Fibroblast of peridontal ligament (primary cell): ENCODE data around the gene CCDC82.
"Not testable (repeated sequence)": the region's sequence is repeated elsewhere in the genome, so short reads cannot be mapped to it uniquely, and the experiment has no call there.

Experiments used
- DNase-seq: peaks from one replicate; pipeline ENCODE4 v3.0.0-alpha.2; 2010; ENCODE audit errors: extremely low read depth

The CCDC82 gene

DNA sequence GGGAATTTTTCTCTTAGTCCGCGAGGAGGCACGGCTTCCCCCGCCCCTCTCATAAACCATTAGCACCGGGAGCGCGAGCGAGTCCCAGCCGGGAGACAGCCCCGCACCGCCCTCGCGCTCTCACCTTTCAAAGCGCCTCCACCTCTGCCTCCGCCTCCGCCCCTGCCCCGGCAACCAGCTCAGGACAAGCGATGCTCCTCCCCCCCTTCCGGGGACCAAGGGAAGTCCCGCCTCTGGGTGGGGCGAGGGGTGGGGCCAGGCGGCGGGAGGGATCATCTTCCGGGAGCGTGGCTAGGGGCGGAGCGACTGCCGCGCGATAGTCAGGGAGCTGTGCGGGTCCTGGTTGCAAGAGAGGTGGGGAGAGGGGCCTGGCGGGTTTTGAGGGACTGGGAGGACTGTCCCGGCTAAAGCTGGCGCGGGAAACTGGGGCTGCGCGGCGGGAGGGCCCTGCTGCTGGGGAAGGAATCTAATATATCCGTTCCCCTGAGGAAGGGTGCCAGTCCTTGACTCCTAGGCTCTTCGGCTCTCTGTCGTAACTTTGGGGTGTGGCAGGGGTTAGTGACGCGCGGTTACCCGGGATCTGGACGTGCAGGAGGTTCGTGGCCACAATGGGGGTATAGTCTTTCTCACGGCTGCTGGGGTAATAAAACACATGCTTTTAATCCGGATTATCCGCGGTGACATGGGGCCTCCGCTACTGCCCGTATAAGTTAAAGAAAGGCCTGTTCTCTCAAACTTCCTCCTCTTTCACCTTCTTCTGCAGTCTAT lies at the start of gene CCDC82, which contains the start of gene JRKL:
Gene CCDC82 (minus strand): TSS at position 193 of the 768 bp plus-strand sequence. CDS start 5,165 bp downstream, outside the sequence.
Gene JRKL (plus strand): TSS at position 294 of the 768 bp plus-strand sequence. CDS start 637 bp downstream, outside the sequence.
- peak; percentile 86 for DNase-seq

DNA sequence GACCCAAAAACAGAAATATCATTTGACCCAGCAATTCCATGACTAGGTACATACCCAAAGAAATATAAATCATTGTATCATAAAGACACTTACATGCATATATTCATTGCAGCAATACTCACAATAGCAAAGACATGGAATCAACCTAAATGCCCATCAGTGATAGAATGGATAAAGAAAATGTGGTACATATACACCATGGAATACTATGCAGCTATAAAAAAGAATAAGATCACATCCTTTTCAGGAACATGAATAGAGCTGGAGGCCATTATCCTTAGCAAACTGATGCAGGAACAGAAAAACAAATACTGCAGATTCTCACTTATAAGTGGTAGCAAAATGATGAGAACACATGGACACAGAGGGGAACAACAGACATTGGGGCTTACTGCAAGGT lies 42.9 kb upstream of the CCDC82 start:
- DNase-seq, result not testable (repeated sequence)

DNA sequence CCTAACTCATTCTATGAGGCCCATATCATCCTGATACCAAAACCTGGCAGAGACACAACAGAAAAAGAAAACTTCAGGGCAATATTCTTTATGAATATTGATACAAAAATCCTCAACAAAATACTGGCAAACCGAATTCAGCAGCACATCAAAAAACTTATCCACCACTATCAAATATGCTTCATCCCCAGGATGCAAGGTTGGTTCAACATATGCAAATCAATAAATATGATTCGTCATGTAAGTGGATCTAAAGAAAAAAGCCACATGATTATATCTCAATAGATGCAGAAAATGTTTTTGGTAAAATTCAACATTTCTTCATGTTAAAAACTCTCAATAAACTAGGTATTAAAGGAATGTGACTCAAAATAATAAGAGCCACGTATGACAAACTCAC lies 41.0 kb upstream of the CCDC82 start:
- no peak for DNase-seq

DNA sequence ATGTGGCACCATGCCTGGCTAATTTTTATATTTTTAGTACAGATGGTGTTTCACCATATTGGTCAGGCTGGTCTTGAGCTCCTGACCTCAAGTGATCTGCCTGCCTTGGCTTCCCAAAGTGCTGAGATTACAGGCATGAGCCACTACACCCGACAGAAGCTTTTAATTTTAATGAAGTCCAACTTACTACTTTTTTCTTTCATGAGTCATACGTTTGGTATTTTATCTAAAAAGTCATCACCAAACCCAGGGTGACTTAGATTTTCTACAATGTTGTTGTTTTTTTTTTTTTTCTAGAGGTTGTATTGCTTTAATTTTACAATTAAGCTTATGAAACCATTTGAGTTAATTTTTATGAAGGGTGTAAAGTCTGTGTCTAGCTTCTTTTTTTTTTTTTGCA lies 35.0 kb upstream of the CCDC82 start:
- peak; percentile 77 for DNase-seq

DNA sequence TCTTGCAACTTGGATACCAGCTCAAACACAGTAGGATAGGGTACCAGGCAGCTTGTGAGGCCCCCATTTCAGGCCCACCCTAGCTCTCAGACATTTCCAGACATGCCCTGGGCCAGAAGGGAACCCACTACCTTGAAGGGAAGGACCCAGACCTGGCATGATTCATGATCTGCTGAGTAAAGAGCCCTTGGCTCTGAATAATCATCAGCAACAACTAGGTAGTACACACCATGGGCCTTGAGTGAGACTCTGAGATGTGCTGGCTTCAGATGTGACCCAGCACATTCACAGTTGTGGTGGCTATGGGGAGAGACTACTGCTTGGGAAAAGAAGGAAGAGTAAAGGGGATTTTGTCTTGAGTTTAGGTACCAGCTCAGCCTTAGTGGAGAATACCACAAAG lies 23.7 kb upstream of the CCDC82 start:
- no peak for DNase-seq

DNA sequence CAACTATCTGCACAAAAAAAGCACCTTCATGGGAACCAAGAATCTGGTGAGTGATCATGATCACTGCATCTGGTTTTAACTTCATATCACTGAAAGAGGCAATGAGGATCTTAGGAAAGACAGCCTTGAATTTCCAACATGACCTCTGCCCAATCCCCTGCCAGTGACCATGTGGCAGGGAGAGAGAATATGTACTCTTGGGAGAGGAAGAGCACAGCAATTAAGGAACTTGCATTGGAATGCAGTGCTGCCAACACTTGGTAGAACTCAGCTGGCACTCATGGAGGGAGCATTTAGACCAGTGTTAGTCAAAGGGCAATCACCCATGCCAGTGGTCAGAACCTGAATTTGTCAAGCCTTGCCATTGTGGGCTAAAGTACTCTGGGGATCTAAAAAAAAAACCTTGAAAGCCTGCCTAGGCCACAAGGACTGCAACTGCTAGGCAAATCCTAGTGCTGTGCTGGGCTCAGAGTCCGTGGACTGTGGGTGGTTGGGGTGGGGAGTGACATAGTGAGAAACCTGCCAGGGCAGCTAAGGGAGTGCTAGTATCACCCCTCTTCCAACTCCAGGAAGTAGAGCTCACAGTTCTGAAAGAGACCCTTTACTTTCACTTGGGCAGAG lies 23.2 kb upstream of the CCDC82 start:
- no peak for DNase-seq

DNA sequence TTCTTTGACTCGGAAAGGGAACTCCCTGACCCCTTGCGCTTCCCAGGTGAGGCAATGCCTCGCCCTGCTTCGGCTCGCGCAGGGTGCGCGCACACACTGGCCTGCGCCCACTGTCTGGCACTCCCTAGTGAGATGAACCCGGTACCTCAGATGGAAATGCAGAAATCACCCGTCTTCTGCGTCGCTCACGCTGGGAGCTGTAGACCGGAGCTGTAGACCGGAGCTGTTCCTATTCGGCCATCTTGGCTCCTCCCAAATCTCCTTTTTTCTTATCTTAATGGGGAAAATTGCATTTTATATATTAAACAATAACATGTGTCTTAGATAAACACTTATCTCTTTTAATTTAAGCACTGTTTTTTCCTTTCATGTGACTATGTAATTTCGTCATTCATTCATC lies 21.7 kb upstream of the CCDC82 start:
- not testable (repeated sequence) for DNase-seq

DNA sequence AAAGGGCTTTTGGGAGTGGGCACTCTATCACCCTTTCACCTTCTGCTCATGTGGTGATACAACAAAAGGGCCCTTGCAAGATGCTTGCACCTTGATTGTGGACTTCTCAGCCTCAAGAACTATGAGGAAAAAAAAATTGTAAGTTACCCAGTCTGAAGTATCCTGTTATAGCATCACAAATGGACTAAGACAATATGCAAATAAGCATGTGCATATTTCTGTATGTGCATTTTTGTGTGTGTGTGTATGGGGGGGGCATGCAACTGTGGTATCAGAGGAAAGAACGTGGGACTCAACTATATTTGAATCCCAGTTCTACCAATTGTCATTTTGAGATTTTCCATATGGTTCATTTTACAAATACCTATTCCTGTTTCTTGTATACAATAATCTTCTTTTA lies 11.0 kb upstream of the CCDC82 start:
- no peak for DNase-seq

DNA sequence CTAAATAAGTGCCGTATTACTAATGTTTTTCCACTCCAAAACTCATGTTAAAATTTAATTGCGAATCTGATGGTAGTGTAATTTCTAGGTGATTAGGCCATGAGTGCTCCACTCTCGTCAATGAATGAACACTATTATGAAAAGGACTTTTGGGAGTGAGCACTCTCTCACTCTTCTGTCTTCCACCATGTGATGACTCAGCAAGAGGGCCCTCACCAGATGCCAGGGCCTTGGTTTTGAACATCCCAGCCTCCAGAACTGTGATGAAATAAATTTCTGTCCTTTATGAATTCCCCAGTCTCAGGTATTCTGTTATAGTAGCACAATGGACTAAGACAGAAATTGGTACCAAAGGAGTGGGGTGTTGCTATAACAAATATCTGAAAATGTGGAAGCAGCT lies 8.2 kb upstream of the CCDC82 start:
- no peak for DNase-seq

DNA sequence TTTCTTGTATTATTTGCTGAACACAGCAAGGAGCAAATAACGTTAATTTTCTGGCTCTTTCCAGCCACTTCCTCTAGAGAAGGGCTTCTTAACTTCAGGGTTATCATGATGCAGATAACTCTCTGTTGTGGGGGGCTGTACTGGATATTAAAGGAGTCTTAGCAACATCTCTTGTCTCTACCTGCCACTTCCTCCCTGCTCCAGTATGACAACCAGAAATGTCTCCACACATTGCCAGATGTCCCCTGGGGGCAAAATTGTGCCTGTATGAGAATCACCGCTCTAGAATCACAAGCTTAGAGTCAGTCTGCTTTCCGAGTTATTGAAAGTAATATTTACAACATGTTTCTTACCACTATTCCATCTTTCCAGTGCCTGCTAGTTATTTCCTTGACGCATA lies 6.9 kb upstream of the CCDC82 start:
- DNase-seq, result no peak

DNA sequence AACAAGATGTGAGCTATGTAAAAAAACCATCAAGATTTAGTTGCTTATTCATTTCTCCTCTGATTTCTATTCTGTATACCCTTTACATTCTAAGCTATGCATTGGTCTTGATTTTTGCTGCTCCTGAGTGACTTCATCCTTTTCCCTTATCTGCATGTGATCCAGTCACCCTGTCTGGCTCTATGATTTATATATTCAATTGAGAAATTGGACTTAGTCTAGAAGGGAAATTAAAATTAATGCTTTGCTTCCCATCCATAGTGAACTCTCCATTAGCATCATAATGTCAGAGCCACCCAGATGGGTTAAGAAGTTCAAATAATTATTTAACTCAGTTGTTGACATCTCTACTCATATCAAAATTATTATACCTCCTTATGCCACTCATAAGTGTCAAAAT lies 5.1 kb upstream of the CCDC82 start:
- no peak for DNase-seq

DNA sequence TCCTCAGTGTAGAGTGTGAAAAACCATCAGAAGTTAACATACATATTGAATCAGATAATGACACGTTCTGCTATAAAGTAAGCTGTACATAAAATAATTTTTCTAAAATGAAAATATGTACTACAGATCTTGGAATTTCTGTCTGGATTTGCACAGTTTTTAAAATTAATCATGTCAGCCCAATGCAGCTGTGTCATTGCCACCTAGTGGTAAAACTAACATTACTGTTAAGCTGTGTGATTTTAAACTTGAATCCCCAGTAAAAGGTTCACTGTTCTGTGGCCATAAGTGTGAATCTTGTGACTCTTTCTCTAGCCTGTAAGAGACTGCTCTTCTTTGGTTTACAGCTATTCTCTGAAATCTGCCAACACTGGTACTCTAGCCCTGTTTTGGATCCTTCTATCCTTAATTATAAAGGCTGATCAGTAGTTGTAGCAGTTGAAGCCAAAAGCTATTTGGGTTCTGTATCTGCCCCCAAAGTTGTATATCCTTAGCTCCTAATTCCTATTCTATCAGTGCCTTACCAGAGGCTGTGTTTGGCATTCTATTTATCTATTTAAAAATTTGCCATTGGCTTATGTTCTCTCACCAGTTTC lies 4.1 kb upstream of the CCDC82 start:
- DNase-seq, result peak; percentile 77

DNA sequence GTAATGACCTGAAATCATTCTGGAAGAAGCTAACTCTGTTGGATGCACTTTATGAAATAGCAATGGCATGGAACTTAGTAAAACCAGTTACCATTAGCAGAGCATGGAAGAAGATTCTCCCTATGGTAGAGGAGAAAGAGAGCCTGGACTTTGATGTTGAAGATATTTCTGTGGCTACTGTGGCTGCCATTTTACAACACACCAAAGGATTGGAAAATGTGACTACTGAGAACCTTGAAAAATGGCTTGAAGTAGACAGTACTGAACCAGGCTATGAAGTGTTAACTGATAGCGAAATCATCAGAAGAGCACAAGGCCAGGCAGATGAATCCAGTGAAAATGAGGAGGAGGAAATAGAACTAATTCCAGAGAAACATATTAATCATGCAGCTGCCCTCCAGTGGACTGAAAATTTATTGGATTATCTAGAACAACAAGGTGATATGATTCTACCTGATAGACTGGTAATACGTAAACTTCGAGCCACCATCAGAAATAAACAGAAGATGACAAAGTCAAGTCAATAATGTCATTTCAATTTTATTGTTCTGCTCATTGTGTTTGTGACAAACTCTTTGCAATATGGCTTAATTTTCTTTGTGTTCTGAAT lies 2.1 kb upstream of the CCDC82 start:
- DNase-seq, result no peak

DNA sequence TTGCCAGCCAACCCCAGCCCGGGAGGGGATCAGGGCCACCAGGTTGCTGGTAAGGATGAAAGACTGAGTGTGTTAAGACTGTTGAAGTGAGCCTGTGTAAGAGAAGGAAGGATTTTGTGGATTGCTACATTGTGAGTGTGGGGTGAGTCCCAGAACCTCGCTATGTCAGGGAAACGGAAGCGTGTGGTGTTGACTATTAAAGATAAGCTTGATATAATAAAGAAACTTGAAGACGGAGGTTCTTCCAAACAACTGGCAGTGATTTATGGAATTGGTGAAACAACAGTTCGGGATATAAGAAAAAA lies 728 bp upstream of the CCDC82 start:
- peak; percentile 48 for DNase-seq

DNA sequence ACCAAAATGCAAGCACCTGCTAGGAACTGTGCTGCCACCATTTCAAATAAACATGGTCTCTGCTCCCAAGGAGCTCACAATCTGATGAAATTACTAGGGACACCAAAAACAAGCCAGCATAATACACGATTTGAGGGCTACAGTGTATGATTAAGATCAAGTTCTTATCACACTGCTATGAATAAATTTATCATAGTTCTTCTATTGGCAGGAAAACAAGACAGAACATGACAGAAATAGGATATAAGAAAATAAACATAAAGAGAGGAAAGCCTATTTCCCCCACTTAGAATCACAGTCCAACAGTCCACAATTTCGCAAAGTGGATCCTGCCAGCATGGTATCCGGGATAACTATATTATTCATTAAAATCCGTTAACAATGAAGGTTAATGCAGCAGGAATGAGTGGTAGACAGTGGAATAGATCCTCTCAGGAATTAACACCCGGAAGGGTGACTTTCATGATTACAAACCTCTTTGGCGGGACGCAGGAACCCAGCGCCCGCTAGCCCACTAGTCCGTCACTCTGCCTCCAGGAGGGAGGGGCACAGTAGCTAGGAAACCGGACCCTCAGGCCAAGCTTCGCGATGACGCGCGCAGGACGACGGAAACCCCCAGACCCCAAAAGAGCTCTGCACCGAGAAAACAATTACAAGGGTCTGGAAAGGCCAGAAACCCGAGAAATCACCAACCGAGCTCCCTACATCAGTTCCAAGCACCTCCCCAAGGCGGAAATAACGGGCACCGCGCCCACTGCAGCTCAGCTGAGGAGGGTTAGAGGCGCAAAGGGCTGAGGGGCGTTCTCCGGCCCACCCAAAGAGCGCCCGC lies 607 bp downstream of the CCDC82 start:
- no peak for DNase-seq

DNA sequence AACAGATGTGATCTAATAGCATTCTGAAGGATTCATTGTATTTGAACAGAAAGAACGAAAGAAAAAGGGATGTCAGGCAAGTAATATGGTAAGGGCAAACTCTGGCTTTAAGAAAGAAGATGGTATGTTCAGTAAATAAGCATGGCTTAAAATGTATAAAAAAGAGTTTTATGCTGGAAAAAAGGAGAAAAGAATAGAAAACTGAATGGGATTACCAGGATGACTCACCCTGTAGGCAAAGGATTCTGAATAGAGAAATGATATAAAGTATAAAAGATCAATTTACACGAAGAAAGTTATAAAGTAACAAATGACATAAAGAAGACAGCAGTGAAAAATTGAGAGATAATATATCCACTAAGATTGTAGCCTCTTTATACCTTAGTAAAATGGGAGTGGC lies 4.5 kb downstream of the CCDC82 start:
- no peak for DNase-seq

DNA sequence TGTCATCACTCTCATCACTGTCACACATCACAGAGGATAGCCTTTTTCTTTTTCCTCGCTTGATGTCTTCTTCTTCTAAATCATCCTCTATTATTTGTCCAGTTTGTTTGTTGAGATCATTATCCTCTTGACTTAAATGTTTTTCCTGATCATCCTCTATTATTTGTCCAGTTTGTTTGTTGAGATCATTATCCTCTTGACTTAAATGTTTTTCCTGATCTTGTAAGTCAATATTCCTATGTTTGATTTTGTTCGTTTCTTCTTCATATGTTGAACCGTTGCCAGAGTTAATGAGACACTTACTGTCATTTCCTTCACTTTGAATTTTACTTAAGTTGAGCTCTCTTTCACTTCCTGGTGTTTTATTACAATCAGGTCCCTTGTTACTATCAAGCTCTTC lies 5.6 kb downstream of the CCDC82 start:
- DNase-seq, result no peak

DNA sequence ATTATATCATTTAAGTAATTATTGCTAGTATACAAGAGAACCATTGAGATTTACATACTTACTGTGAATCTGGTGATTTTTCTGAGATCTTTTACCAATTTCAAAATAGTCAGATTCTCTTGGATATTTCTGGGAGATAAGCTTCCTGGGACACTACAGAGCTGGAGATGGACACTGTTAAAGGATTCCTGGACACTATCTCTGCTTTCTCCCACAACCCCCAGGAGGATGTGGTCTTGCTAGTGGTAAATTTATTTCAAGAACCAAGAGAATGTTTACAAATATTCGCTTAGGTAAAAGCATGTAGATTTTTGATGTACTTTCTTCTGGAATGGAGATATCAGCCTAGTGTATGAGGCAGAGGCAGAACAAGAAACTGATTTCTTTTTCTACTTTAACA lies 12.9 kb downstream of the CCDC82 start:
- DNase-seq, result no peak

DNA sequence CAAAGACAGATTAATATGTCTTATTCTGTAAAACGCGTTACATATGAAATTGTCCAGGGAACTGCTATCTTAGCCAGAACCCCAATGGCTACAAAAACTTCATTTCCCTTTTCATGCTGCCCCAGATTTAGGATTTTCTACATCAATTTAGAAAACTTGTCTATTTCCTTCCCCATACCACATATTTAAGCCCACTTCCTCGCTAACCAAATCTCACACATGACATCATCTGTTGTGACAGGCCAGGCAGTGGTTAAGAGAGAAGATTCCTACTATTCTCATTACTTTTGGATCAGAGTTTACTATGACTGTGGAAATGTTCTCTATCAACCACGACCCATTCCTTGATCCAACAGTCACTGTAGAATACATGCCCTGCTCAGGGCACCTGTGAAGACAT lies 15.9 kb downstream of the CCDC82 start:
- no peak for DNase-seq

DNA sequence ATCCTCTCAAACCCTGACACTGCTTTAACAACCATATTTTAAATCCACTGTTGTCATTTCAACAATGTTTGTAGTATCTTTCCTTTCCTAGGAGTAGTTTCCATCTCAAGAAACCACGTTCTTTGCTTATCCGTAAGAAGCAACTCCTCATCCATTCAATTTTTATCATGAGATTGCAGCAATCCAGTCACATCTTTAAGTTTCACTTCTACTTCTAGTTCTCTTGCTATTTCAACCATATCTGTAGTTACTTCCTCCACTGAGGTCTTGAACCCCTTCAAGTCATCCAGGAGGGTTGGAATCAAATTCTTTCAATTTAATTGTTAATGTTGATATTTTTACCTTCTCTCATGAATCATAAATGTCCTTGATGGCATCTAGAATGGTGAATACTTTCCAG lies 22.4 kb downstream of the CCDC82 start:
- DNase-seq, result no peak

DNA sequence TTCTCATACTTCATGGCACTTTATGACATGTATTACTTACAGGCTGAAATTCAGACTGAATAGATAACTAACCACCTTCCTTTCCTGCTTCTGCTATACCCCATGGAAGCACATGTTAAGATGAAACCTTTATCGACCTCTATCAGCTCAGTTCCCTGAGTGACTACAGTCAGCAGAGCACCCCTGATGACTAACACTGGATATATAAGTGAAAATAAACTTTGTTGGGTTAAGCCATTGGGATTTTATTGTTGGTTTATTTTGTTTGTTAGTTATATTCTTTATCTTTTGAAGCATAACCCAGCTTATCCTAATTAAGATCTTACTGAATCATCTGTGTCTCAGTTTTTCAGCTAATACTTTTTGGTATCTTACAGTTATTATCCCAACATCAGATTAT lies 23.7 kb downstream of the CCDC82 start:
- DNase-seq, result peak; percentile 9

DNA sequence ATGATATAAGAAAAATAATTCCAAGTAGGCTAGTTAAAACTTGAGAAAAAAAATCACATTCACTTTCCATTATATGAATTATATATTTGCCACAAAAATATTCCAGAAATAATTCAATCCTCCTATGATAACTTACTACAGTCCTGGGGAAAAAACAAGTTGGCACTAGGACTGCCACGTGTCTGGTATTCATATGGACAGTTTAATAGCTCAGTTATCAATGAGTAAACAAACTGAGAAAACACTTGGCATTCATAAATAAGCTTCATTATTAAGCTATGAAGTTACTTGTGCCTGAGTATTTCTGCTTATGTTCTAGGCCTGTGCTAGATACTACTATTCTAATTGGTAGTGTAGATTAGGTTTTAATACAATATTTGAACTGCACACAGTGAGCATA lies 24.2 kb downstream of the CCDC82 start:
- DNase-seq, result no peak
